Measurements from ENCODE around the gene MAP7D1.

Gene MAP7D1

GRCh38 chr1:36135330-36135667 is 20.7 kb upstream of the MAP7D1 start:
- Histone ChIP-seq H3K27me3 (replicated peaks) (no peaks in the 10 kb centered on the region), H3K4me3 (ENCODE audit: low read depth, low read length) (no peak overlapping the region), H3K36me3 (replicated peaks) (peaks cover 18% of the 10 kb centered on the region), H3K27ac (no peak overlapping the region)
- no peak for DNase-seq
- no peak for TF ChIP-seq CTCF (IDR thresholded peaks at IDR 0.05; ENCODE audit: low read depth, low read length, missing control alignments)
- in situ Hi-C loops (cut with HindIII; ENCODE audit: low pct_ligation_motif_present, low sequenced_read_pairs), result loop anchor here (10.0 kb wide), 1 partner anchor 150 kb away; no protein-coding TSS in a partner anchor

- in situ Hi-C loops (cut with HindIII; ENCODE audit: low pct_ligation_motif_present, low sequenced_read_pairs), result loop anchor here (10.0 kb wide), 1 partner anchor 149 kb away; no protein-coding TSS in a partner anchor
- H3K27me3 ChIP-seq (replicated peaks), result no peaks in the 10 kb centered on the region
- TF ChIP-seq CTCF (IDR thresholded peaks at IDR 0.05; ENCODE audit: low read depth, low read length, missing control alignments), result no peak
- H3K36me3 ChIP-seq (replicated peaks), result peaks cover 18% of the 10 kb centered on the region
- no peak for DNase-seq
- no peak overlapping the region for H3K4me3 ChIP-seq (ENCODE audit: low read depth, low read length)
- H3K27ac ChIP-seq, result no peak overlapping the region
Observed at GRCh38 chr1:36135796-36136195, 20.2 kb upstream of the MAP7D1 start.

GRCh38 chr1:36136535-36136934 is 19.4 kb upstream of the MAP7D1 start:
- peak overlapping the region; percentile 49 for H3K27ac ChIP-seq
- H3K36me3 ChIP-seq (replicated peaks), result peaks cover 18% of the 10 kb centered on the region
- in situ Hi-C loops (cut with HindIII; ENCODE audit: low pct_ligation_motif_present, low sequenced_read_pairs), result loop anchor here (10.0 kb wide), 1 partner anchor 148 kb away; no protein-coding TSS in a partner anchor
- H3K4me3 ChIP-seq (ENCODE audit: low read depth, low read length), result no peak overlapping the region
- peak; percentile 79 for DNase-seq
- no peaks in the 10 kb centered on the region for H3K27me3 ChIP-seq (replicated peaks)
- no peak for TF ChIP-seq CTCF (IDR thresholded peaks at IDR 0.05; ENCODE audit: low read depth, low read length, missing control alignments)

GRCh38 chr1:36137226-36137625 is 18.7 kb upstream of the MAP7D1 start:
- no peak overlapping the region for H3K27ac ChIP-seq
- no peak for DNase-seq
- H3K27me3 ChIP-seq (replicated peaks), result no peaks in the 10 kb centered on the region
- H3K4me3 ChIP-seq (ENCODE audit: low read depth, low read length), result no peak overlapping the region
- TF ChIP-seq CTCF (IDR thresholded peaks at IDR 0.05; ENCODE audit: low read depth, low read length, missing control alignments), result no peak
- peaks cover 18% of the 10 kb centered on the region for H3K36me3 ChIP-seq (replicated peaks)
- in situ Hi-C loops (cut with HindIII; ENCODE audit: low pct_ligation_motif_present, low sequenced_read_pairs), result loop anchor here (10.0 kb wide), 1 partner anchor 148 kb away; no protein-coding TSS in a partner anchor

- no peak overlapping the region for H3K4me3 ChIP-seq (ENCODE audit: low read depth, low read length)
- no peak overlapping the region for H3K27ac ChIP-seq
- TF ChIP-seq CTCF (IDR thresholded peaks at IDR 0.05; ENCODE audit: low read depth, low read length, missing control alignments), result no peak
- H3K27me3 ChIP-seq (replicated peaks), result no peaks in the 10 kb centered on the region
- peaks cover 18% of the 10 kb centered on the region for H3K36me3 ChIP-seq (replicated peaks)
- in situ Hi-C loops (cut with HindIII; ENCODE audit: low pct_ligation_motif_present, low sequenced_read_pairs), result loop anchor here (10.0 kb wide), 1 partner anchor 147 kb away; no protein-coding TSS in a partner anchor
- DNase-seq, result no peak
Observed at GRCh38 chr1:36137776-36138175, 18.2 kb upstream of the MAP7D1 start.

GRCh38 chr1:36139521-36139920 is 16.4 kb upstream of the MAP7D1 start:
- Histone ChIP-seq H3K27me3 (replicated peaks) (no peaks in the 10 kb centered on the region), H3K27ac (no peak overlapping the region), H3K4me3 (ENCODE audit: low read depth, low read length) (no peak overlapping the region), H3K36me3 (replicated peaks) (peaks cover 23% of the 10 kb centered on the region)
- in situ Hi-C loops (cut with HindIII; ENCODE audit: low pct_ligation_motif_present, low sequenced_read_pairs), result loop anchor here (10.0 kb wide), 1 partner anchor 145 kb away; no protein-coding TSS in a partner anchor
- no peak for DNase-seq
- no peak for TF ChIP-seq CTCF (IDR thresholded peaks at IDR 0.05; ENCODE audit: low read depth, low read length, missing control alignments)
